HG02763 (cell line): ENCODE results near the gene IL1RAPL1.

Experiments used
- ATAC-seq: cut with Tn5 transposase; IDR thresholded peaks from one replicate; pipeline ENCODE4 v1.9.1; 2021; ENCODE audit warnings: mild to moderate bottlenecking, moderate library complexity; ENCODE audit not compliant: unreplicated experiment

IL1RAPL1 gene

DNA sequence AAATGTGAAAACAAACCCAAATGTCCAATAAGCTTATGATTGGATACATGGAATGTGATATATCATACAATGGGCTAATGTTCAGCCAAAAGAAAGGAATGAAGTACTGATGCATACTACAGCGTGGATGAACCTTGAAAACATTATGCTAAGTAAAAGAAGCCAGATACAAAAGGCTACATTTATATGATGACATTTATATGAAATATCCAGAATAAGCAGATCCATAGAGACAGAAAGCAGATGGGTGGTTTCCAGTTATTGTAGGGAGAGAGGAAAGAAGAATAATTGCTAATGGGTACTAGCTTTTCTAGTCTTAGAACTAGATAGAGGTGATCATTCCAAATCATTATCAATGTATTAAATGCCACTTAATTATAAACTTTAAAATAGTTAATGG is 801.3 kb downstream of the IL1RAPL1 start:
- no peak for ATAC-seq

DNA sequence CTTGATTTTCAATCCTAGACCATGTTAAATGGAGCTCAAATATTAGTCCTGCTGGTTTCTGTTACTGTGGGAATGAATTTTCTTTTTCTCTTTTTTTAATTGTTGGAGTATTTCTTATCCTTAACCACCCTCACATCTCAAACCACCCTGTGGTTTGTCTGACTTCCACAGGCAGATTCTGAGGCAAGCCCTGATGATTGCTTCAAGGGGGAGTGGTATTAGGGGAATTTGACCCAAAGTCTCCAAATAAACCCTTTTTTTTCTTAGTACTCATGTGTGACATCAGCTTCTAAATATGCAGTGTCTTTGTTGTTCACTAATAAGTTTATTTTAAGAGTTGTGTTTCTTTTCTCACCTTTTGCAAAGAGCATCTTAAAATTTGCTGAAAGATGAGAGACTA is 810.3 kb downstream of the IL1RAPL1 start:
- no peak for ATAC-seq

DNA sequence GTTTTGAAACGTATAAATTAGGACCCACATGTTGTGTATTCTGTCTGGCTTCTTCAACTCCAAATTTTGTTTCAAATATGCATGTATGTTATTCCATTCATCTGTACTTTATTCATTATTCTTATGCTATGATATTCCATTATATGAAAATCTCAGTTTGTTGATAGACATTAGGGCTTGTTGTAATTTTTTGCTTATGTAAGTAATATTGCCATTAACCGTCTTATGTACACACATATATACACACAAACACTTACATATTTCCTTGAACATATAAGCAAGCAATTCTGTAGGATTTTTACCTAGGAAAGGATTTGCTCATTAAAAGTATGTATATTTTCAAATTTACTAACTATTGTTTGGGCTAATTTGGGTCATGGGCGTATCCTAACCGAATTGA is 820.1 kb downstream of the IL1RAPL1 start:
- no peak for ATAC-seq

DNA sequence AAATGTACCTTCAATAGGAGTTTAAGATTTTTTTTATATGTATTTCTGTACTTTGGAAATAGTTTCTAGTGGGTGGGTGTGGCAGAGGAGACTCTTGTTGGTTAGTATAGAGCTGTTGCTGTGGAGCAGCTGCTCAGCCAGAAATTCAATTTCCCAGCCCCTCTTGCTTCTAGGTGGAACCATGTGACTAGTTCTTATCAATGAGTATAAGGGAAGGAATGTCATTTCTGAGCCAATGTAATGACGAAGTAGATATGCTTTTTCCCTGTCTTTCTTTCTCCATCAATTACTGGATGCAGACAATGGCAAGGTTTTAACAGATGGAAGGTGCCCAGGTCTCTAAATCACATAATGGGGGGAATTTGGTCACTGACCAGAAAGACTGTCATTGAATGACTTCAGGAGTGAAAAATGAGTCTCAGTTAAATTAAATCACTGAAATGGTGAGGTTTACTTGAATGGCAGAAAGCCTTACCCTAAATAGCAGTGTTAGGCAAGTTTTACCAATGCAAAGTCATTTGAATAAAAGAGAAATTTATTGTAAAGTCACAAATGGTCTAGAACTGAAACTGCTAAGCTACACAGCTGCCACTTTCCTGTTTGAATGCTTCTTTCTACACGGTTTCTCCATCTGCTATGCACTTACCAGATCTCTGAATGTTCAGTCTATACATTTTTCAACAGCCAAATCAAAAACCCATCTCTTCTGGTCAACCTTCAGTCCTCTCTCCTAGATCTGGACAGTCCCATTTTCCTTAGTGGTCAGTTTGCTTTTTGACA is 832.7 kb downstream of the IL1RAPL1 start:
- ATAC-seq, result no peak

DNA sequence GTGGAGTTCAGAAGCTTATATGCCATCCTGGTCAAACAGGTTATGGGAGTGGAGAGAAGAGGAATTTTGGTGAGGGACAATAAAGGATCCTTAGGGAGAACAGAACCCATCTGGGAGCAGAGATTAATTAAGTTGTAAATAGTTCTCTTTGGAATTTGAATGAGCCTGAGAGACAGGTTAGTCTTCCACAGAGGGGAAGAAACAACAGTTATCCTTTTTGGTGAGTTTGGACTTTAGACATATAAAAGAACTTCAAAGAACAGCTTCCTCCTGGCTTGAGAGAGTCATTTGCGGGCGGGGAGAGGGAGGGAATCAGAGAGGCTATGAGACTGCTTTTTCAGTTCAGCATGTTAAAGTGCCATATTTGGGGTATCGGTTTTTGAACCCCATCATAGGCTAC is 834.8 kb downstream of the IL1RAPL1 start:
- ATAC-seq, result no peak

DNA sequence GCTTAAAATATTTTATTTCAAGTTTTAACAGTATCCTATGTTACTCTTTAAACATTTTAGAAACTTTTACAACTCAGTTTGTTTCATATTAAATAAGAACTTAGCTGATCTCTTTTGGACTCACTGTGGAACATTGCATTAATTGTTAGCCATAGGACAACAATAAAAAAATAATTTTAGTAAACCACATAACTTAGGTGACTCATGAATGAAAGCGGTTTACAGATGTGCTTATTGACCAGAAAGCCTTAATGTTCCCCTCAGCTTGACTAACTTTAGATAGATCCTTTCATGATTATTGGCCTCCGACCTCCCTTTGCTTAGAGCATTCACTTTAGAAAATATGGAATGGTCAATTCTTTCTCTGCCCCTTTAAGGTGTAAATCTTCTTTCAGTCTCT is 844.6 kb downstream of the IL1RAPL1 start:
- ATAC-seq, result no peak

DNA sequence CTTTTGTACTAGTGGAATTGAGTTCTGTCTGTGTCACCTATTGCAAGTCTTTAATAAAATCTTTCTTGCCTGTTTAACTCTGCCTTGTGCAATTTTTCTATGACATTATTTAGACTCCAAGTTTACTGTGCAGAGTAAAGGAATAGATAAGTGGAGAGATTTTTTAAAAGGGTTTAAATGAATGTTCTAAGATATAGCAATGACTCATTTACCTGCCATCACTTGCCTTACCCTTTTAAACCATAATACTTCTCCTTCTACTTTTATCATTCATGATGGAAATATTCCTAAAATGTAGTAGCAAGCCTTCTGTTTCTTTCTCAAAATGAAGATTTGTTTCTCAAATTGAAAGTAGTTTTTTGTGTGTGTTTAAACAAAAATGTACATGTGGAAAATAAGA is 845.3 kb downstream of the IL1RAPL1 start:
- no peak for ATAC-seq

DNA sequence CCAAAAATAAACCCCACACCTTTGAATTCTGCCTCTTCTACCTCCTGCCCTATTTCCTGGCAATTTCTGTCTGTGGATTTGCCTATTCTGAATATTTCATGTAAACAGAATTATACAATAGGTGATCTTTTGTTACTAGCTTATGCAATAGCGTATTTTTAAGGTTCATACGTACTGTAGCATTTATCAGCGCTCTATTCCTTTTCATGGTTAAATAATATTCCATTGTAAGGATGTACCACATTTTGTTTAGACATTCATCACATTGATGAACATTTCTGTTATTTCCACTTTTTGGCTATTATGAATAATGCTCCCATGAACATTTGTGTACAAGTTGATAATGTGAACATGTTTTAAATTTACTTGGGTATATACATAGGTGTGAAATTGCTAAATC is 847.7 kb downstream of the IL1RAPL1 start:
- no peak for ATAC-seq

DNA sequence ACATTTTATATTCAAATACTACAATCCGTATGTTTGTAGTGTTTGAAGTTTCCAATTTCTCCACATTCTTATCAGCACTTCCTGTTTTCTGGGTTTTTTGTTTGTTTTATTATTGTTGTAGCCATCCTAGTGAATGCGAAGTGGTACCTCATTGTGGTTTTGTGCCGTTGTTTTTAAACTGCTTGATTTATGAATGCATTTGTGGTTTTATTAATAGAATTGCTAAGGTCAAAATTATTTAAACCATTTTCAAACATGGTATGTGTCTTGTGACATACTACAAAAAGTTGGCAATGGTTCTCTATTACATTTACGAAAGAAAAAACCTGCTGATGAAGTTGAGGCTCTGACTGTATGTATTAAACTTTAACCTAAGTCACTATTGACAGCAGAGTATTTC is 848.1 kb downstream of the IL1RAPL1 start:
- ATAC-seq, result no peak

DNA sequence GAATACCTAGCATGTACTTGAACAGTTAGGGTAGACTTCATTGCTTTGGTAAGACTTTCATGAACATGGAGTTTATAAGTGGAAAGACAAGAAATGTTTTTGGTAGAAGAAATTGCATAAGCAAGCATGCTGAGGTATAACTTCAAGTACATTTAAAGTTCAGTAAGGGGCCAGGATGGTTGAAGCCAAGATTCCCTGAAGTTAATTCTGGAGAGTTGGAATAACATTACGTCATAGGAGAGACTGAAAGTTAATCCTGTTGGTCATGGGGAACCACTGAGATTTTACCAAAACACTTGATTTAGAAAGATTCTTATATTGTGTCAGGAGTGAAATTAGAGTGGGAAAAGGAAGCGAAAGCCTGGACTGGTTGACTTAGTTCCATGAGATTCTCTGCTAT is 860.6 kb downstream of the IL1RAPL1 start:
- ATAC-seq, result no peak

DNA sequence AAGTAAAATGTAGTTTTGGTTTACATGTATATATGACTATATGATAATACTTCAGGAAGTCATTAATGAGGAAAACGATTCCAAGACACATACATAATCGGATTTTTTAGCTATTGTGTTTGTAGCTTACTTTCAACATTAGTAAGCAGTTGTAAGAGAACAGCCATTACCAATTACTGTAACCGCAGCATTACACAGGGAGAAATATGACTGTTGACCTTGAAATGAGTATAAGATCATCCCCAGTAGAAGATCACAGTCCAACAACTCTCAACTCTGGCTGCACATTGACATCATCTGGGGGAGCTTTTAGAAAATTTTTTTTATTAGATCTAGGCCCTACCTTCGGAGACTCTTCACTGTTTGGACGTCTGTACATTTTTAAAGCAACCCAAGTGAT is 866.1 kb downstream of the IL1RAPL1 start:
- ATAC-seq, result no peak

DNA sequence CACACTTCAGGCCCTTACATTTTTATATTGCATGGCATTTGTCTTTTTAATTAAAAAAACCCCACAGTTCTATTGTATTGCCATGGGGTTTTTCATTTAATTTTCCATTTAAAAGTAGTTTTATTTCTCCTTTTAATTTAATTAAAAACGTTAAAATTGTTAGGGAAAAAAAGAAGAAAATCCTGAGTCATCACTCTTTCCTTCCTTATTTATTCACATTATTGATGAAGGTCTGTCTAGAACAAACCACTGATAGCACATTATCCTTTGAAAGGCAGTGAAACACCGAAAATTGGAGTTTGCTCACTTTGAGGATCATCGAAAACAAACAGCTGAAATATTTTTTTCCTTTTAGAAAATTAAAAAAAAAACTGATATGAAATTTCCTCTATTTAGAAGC is 868.5 kb downstream of the IL1RAPL1 start:
- ATAC-seq, result no peak

DNA sequence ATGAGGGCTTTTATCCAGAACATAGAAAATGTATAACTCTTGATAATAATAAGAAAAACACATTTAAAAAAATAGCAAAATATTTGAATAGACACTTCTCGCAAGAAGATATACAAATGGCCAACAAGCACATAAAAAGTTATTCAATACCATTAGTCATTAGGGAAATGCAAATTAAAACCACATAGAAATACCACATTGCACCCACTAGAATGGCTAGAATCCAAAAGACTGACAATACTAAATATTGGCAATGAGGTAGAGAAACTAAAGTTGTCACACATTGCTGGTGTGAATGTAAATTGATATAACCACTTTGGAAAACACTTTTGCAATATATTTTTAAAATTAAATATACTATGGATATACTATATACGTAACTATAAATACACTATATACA is 873.8 kb downstream of the IL1RAPL1 start:
- ATAC-seq, result no peak

DNA sequence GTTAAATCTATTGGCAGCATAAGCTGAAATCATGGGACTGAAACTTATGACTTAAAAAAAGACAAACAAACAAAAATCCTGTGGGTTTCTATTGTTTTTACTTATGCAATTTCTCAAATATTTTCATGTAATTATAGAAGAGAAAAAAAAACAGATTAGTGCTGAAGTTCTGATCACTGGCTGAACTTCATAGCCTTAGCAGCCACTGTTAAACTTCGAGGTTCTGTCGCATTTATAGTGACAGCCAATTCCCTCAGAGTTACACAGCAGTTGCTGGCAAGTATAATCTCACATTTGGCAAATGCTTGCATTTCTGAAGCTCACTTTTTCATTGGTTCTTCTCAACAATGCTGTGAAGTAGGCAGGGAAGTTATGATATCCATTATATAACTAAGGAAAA is 879.2 kb downstream of the IL1RAPL1 start:
- ATAC-seq, result no peak

DNA sequence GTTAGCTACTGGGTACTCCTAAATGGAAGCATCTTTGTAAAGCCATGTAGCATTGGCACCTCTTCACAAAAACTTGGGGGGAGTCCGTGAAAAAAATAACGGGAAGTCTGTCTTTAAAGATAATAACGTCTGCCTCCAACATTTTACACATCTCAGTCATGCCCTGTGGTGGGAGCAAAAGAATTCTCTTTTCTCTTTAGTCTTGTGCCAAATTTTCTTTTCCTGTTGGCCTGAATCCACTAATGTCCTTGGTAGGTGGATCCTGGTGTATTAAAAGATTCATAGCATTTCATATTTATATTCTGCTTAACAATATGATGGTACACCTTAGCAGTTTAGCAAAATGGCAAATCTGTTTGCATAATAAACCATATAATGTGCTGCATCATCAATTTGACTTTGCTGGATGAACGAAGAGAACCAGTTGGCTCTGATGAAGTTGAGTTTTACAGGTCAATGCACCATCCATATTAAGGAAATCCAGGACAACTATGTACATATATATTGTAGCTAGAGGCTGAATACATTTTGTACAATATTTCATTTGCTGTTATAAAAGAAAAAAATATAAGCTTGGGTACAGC is 881.8 kb downstream of the IL1RAPL1 start:
- ATAC-seq, result no peak

DNA sequence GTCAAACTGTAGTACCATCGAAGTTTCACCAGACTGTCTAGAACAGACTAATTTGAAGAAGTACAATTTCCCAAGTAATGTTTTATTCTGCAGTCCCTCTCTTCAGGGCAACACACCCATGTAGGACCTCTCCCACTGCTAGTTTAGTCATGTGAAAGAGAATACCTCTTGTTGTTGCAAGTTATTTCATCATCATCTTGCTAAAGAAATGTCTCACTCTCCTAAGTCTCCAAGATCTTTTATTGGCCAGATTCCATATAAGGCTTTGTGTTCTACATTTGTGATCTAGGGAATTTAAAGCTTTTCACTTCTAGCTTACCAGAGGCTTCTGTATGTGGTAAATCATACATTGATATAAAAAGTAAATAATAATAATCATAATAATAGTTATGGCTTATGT is 882.8 kb downstream of the IL1RAPL1 start:
- ATAC-seq, result no peak

DNA sequence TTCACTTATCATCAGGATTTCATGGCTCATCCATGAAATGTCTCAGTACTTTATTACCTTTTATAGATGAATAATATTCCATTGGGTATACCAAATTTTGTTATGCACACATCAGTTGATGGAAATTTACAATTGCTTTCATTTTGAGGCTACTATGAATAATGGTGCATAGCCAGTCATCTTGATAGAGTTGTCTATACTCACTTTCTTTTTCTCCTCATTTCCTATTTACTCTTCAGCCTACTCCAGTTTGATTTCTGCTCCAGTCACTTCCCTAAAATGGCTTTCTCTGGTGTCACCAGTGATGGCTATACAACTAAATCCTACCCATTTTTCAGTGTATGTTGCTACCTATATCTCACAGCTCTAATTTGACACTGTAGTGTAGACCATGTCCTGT is 884.6 kb downstream of the IL1RAPL1 start:
- ATAC-seq, result no peak

DNA sequence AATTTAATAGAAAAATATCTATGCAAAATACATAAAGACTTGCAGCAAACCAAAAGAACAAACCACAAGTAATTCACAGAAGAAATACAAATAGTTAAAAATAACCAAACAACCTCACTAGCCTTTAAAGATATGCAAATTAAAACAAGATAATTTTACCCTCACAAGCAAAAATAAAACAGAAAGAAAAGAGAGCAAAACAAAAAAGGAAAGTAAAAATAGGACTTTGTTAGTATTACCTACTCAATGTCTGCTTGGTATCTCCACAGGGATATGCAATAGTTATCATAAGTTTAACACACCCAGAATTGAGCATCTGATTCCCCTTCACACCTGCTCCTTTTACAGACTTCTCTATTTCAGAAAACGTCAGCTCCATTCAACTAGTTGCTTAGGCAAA is 890.6 kb downstream of the IL1RAPL1 start:
- peak; percentile 54 for ATAC-seq

DNA sequence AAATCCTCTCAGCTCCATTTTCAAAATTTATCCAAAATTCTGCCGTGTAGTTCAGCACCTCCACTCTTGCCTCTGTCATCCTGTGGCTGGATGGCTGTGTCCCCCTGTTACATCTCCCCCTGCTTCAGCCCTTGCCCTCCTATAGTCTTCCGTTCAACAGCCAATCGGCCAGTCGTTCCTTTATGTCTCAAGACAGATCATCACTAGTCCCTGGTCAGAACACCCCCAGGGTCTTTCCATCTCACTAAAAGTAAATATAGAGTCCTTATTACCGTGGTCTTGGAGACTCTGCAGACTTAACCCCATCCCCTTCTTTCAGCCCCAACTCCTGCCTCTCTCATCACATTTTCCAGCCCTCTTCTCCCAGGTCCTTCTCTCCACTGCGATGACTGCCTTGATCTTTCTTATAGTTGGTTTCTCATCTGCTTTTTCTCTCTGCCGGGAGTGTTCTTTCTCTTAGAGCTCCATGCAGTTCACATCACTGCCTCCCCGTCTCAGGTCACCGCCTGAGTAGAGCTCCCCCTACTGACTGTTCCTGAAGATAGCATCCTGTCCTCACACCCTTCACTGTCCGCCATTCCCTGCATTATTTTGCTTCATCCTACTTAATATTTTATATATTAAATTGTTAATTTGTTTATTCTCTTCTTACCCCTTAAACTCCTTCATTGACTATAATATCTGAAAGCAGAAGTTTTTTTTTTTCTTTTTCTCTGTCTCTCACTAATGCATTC is 891.3 kb downstream of the IL1RAPL1 start:
- peak; percentile 86 for ATAC-seq

DNA sequence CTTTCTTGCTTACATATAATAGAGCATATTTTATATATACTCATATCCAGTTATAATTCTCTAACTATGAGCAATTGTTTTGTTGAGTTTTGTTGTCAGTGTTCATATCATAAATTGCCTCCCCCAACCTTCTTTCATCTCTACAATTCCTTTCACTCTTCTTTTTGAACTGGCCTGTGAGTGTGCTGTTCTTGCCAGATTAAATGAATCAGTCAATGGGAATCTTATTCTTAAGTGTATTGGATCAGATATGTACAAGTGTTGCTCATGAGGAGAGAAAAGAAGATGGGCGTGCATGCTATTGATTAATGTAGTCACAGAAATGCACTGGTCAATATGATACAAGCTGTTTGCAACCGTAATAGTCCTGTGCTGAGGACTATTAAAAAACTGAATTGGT is 900.0 kb downstream of the IL1RAPL1 start:
- no peak for ATAC-seq

DNA sequence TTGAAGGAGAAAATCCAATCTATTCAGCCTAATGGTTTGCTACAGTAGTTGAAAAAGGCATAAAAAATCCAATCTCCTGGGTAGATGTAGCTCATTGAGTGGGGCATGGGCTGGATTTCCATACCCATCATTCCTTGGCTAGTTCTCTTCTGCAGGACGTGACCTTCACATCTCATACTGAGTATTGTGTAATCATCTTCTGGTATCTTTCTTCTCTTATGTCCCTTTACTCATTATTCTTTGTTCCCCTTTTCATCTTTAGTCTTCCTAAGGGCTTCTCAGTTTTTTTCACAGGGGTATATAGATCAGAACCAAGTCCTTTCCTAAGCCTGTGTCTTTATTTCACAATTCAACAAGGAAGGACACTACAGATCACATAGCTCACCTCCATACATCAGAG is 900.5 kb downstream of the IL1RAPL1 start:
- ATAC-seq, result no peak

DNA sequence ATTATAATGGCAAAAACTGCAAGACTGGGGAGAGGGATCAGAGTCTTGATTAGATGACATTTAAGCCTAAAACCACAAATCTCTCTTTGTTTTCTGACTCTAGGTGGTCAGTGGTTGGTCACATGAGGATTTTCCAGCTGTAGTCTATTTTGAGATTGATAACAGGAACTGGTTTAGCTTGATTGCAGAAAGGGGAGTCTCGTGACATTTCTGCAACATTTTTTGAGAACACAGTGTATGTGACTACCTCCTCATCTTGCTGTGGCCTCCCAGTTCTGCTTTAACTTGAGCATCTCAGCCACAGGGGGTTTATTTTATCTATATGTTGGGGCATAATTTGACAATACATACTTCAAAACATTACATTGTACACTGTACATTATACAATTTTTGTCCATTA is 901.7 kb downstream of the IL1RAPL1 start:
- ATAC-seq, result no peak
